Testis (tissue), 2 donors: ENCODE data around the gene LDHB.

Source experiments
- CTCF ChIP-seq, 3 experiments: fragments of 450-650 bp in 2 of 3; fragments of 200-600 bp in 1 of 3; sonication (generic) in 1 of 3; IDR thresholded peaks; one replicate each; pipeline ENCODE4 v1.5.1; 2016 to 2019; ENCODE audit warnings: antibody characterized with exemption in 3 of 3, mild to moderate bottlenecking in 2 of 3, moderate library complexity in 1 of 3
- POLR2A ChIP-seq: fragments of 450-650 bp; IDR thresholded peaks from one replicate; pipeline ENCODE4 v1.6.1; 2017; ENCODE audit warnings: antibody characterized with exemption, mild to moderate bottlenecking, moderate library complexity

DNA sequence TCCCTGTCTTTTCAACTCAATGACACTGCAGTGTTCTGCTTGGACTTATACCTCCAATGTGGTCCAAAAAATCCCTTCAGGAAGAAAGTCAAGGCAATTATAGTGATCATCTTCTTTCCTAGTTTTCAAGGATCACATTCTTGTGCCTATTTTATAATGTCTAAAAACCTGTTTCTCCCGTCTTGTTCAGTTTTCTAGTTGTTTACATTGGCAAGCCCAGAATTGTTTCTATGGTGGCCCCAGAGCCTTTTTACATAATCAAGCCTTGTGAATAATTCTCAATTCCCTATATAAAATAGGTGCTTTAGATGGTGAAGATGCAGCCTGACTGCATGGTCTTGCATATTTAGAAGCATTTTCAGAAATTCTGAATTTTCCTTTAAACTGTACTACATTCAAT lies 14.5 kb upstream of the LDHB start:
- TF ChIP-seq CTCF (IDR thresholded peaks at IDR 0.05) (no peak), POLR2A (no peak)
